ENCODE results near the gene CAMKK1.
"Not testable (repeated sequence)": the region's sequence is repeated elsewhere in the genome, so short reads cannot be mapped to it uniquely, and the experiment has no call there.

GRCh38 chr17:3854204-3854603 lies 38.6 kb downstream of the CAMKK1 start:
- TF ChIP-seq CTCF, POLR2A (IDR thresholded peaks at IDR 0.05): not testable (repeated sequence)

Data from esophagus squamous epithelium (tissue), 4 donors.